Activated T-cell treated with anti-CD3 and anti-CD28 coated beads, Interleukin-2, amount 50 U/mL, for 1 hour (primary cell): Measurements from ENCODE around the gene PHF20.
A peak's percentile ranks its signal among the peaks of the same experiment; 100 is the strongest.
"Not testable (repeated sequence)": the region's sequence is repeated elsewhere in the genome, so short reads cannot be mapped to it uniquely, and the experiment has no call there.

Experiments used
- DNase-seq: peaks from one replicate; pipeline ENCODE4 v3.0.0-alpha.2; 2020

Gene PHF20

DNA sequence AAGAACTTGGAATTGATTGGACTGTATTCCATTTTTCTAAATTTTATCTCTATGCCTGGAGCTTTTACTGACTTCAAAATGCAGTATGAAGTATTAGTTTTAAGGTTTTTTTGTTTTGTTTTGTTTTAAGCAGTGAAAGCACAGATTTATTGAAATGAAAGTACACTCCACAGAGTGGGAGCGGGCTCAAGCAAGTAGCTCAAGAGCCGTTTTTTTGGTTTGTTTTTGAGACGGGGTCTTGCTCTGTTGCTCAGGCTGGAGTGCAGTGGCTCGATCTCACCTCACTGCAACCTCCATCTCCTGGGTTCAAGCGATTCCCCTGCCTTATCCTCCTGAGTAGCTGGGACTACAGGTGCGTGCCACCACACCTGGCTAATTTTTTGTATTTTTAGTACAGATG lies 72.1 kb downstream of the PHF20 start:
- DNase-seq: not testable (repeated sequence)

DNA sequence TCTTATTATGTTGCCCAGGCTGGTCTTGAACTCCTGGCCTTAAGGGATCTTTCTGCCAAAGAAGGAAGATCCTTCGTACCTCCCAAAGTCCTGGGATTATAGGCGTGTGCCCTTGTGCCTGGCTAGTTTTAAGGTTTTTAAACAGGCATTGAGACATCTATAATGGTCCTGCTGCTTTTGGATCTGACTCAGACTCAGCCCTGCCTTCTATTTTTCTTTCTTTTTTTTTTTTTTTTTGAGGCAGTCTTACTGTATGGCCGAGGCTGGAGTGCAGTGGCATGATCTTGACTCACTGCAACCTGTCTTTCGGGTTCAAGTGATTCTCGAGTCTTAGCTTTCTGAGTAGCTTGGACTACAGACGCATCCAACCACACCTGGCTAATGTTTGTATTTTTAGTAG lies 73.7 kb downstream of the PHF20 start:
- no peak for DNase-seq

DNA sequence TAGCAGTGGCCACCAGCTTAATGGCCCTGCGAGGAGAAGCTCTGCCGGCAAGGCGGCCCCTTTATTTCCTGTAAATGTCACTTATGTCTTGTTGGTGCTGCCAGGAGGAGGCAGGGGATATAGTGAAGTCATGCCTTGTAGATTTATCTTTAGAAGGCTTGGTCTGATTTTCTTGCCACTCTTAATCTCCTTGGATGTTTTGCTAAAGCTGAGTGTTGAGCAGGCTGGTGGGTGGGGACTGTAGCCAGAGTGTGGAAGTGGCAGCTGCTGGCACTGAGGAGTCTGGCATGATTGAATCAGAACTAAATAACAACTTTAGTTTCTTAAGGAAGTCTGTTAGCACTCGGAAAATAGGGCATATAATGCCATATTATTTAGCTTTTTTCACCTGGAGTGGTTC lies 77.9 kb downstream of the PHF20 start:
- DNase-seq: no peak

DNA sequence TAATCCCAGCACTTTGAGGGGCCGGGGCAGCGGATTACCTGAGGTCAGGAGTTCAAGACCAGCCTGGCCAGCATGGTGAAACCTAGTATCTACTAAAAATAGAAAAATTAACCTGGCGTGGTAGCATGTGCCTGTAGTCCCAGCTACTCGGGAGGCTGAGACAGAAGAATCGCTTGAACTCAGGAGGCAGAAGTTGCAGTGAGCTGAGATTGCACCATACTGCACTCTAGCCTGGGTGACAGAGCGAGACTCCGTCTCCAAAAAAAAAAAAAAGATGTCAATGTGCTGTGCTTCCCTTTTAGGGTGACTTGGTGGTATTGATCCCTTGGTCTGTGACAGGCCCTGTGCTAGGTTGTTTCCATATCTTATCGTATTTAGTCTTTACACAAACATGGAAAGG lies 79.8 kb downstream of the PHF20 start:
- not testable (repeated sequence) for DNase-seq

DNA sequence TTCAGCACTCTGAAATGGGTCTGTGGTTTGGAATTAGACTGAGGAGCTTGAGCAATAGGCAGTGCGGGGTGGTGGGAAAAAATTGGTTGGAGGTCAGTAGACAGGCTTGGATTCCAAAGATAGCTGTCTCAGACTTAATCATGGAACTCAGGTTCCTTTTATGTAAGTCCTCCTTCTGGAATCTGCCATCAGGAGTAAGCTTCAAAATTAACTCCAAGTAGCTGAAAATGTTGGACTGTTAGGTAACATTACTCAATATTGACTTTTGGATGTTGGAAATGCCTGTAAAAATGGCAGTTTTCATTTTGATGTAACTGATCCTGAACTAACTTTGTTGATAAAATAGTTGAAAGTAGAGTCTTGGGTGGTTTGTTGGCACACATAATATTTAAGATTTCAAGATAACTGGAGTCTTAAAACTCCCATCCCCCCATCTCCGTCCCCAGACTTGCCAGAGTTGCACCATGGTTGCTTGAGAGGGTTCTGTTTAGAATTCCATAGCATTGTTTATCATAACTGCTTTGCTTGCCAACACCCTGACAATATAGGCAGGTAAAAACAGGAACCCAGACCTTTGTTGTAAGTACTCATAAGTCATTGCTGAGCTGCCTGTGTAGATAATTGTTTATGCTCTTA lies 83.0 kb downstream of the PHF20 start:
- DNase-seq: no peak

DNA sequence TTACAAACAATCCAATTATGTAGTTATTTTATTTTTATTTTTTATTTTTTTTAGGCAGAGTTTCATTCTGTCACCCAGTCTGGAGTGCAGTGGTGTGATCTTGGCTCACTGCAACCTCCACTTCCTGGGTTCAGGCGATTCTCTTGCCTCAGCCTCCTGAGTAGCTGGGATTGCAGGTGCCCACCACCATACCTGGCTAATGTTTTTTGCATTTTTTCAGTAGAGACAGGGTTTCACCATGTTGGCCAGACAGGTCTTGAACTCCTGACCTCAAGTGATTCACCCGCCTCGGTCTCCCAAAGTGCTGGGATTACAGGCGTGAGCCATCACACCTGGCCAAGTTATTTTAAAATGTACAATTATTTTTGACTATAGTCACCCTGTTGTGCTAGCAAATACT lies 83.8 kb downstream of the PHF20 start:
- DNase-seq: not testable (repeated sequence)

DNA sequence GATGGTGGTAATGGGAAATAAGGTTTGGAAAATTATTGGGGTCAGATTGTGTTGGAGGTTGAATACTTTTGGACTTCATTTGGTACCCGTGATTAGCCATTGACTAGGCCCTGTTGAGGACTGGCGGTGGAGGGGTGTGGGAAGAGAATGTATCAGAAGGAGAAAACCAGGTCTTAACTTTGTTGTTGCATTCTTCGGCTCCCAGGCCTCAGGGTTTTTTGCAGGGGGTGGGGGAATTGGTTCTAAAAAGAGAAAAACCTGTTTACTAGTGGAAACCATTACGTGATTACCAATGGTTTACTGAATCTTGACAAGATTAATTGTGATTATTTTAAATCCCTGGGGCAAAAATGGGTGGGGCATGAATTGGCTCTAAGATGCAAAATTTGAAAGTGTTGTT lies 85.1 kb downstream of the PHF20 start:
- no peak for DNase-seq

DNA sequence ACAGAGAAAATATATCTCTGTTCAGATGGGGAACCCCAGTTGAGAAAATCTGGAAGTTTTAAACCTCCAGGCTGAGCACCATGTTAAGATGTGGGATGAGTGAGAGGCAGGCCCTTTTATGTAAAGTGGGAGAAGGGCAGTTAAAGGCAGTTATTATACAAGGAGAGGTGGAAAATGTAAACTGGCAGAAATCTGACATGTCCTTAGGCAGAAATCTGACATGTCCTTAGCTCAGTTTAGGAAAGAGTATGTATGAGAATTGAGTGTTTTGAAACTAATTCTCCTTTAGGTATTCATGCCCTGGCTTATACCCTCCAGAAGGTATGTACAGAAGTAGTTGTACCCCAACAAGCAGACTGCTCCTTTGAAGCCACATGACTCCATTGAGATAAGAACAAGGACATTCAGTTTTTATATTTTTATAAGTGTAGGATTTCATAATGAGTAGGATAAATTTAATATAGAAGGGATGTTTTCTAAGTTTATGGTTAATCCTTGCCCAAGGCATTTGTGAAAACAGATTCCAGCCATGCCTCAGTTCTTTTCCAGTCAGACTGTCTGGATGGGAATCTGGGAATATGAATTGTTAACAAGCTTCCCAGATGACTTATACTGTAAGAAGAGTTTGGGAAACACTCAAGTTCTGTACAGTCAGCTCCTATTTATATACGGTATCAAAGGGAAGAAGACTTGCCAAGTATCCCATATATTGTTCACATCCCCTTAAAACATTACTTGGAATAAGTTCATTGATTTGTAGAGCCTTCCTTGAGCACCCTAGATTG lies 94.8 kb downstream of the PHF20 start:
- DNase-seq: no peak

DNA sequence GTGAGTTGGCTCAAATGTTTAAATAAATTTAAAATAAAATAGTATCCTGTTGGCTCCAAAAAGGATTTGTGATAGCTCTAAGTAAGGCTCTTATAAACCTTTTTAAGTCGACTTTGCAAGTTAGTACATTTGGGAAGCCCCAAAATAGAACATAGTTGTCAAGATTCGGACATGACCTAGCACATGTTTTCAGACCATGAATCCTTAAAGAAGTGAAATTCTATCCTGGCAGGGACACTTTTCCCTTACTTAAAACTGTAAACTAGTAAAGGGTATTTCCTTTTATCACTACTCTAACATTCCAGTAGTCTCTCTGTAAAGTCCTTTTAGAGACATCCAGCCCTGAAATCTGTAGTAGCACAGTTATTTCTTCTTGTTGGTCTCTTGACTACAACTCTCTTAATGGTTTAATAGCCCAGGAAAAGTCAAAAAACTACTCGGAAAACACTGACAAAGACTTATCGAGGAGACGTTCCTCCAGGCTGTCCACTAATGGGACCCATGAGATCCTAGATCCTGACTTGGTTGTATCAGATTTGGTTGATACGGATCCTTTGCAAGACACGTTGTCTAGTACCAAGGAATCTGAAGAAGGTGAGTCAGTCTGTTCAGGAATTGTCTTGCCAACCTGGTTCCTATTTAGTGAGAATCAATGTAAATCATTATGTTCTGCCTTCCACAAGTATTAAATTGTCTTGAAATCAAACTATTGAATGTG lies 98.9 kb downstream of the PHF20 start:
- DNase-seq: no peak

DNA sequence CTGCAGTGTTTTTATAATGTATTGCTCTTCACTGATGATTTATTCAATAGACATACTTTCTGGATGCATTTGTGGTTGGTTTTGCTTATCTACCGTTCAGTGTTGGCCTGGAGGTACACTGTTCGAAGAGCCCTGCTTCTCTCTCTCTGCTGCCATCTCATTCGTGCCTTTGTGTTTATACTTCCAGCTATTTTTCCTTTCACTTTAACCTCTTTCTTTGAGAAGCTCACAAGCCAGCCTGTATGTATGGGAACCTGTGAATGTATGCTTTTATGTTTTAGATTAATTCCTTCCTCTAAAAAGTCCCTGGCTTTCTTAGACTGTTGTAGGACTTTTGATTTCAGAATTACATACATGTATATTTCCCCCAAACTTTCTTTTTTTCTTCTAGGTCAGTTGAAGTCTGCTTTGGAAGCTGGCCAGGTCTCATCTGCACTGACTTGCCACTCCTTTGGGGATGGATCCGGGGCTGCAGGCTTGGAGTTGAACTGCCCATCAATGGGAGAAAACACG lies 99.5 kb downstream of the PHF20 start:
- DNase-seq: no peak

DNA sequence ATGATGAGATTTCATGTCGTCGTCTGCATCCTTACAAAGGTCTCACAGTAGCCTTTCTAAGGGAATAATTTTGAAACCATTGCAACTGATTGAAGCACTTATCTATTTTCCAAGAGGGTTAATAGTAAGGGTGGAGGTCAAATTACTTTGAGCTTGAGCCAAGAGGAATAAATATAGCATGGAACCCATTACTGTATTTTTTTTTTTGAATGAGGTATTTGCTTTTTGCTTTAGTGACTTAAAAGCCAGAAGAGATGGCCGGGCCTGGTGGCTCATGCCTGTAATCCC lies 104.2 kb downstream of the PHF20 start:
- DNase-seq: no peak

DNA sequence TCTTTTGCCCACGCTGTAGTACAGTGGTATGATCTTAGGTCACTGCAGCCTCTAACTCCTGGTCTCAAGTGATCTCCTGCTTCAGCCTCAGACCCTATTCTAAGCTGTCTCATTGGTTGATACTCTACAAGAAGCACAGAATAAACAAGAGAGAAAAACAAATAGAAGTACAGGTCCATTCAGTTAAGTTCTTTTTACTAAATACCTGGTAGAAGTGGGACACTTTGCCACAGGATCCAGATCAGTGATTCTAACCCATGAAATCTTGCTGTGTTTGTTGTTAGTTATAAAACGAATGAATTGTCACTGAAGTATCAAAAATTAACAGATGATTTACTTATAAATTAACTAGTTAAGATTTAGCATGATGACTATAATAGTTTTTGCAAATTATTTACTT lies 105.8 kb downstream of the PHF20 start:
- DNase-seq: no peak

DNA sequence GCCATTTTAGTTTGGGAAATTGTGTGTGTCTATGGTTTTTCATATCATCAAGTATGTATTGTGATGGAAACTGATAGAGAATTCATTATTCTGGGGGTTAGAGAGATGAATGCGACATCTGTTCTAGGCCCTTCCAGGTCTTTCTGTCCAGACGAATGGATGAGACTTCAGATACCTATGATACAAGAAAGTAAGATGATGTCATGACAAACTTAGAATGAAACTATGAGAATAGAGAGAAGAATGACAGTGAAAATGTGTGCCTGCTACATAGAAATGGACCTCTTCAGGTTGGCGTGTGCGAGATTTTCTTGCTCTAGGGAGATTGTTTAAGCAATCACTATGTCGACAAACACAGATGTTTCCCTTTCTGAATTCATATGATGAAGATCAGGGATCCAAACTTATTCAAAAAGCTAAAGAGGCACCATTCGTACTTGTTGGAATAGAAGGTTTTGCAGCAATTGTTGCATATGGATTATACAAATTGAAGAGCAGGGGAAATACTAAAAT lies 106.4 kb downstream of the PHF20 start:
- DNase-seq: no peak

DNA sequence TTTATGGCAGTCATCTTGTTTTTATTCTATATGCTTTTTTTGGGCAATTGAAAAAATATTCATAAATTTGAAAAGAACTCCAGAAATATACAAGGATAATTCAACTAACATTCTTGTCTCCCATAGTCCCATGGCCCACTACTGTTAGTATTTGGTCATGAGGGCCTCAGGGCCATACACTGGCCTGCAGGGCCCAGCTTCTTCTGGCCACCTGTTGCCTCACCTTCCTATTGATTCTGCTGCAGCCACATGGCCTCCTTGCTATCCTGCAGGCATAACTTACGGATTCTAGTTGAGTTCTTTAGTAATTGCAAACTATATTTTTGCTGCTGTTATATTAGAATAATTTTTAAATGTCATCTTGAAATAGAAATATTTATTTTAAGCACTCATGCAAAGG lies 109.9 kb downstream of the PHF20 start:
- no peak for DNase-seq

DNA sequence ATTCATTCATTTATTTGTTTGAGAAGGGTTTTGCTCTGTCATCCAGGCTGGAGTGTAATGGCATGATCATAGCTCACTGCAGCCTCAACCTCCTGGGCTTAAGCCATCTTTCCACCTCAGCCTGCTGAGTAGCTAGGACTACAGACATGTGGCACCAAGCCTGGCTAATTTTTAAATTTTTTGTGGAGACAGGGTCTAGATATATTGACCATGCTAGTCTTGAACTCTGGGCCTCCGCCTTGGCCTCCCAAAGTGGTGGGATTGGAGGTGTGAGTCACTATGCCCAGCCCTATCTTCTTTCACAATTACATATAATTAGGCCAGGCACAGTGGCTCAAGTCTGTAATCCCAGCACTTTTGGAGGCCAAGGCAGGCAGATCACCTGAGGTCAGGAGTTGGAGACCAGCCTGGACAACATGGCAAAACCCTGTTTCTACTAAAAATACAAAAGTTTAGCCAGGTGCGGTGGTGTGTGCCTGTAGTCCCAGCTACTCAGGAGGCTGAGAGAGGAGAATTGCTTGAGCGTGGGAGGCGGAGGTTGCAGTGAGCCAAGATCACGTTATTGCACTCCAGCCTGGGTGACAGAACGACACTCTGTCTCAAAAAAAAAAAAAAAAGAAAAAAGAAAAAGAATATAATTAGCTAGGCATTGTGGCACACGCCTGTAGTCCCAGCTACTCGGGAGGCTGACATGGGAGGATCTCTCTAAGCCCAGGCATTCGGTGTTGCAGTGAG lies 110.8 kb downstream of the PHF20 start:
- not testable (repeated sequence) for DNase-seq

DNA sequence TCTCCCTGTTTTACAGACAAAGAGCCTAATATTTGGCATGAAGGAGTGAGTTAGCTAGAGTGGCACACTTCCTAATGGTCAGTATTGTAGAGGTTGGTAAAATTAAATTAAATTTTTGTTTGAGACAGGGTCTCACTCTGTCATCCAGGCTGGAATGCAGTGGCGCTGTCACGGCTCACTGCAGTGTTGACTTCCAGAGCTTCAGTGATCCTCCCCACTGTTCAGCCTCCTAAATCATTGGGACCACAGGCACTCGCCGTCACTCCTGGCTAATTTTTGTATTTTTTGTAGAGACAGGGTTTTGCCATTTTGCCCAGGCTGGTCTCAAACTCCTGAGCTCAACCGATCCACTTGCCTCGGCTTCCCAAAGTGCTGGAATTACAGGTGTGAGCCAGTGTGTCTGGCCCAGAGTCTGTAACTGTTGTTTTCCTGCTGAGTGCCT lies 111.5 kb downstream of the PHF20 start:
- DNase-seq: no peak

DNA sequence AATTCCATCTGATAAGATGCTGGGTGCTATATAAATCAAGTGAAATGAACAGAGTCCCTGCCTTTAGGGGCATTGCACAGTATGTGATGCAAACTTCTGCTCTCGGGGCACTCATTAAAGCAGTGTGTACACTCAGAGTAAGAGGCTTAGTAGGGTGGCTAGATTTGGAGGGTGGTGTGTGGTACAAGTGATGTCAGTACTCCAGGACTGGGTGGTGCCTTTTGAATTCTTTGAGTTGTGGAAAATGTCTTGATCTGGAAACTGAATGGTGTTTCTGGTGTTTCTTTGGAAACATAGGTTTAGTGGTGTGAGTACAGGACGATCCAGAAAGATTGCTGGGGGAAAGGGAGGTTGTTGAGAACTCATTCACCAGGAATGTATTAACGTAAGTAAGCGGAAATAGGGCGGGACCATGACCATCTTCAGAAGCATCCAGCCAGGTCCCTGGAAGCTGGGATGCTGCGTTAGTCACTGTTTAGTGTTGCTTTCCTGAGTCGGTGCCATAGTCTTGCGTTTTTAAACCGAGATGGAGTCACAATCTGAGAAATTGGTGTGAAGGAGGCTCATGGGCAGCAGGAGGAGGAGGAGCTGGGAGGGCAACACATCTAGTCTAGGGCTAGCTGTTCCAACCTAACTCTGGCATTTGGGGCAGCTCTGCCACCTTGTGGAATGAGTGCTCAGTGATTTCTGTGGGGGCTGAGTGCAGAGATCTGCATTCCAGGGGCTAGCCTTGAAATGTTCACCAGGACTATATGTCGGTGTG lies 112.1 kb downstream of the PHF20 start:
- peak; percentile 60 for DNase-seq

DNA sequence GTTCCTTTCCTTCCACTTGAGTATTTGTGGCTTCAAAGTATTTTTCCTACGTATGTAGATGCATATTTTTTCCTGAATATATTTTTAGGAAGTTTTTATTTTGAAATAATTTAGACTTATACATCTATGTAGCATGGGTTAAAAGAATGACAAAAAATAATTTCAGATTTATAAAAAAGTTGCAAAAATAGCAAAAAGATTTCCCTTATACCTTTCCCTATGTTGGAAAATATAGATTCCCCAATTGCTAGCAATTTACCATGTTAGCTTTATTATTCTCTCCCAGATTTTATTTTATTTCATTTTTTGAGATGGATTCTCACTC lies 112.7 kb downstream of the PHF20 start:
- no peak for DNase-seq

DNA sequence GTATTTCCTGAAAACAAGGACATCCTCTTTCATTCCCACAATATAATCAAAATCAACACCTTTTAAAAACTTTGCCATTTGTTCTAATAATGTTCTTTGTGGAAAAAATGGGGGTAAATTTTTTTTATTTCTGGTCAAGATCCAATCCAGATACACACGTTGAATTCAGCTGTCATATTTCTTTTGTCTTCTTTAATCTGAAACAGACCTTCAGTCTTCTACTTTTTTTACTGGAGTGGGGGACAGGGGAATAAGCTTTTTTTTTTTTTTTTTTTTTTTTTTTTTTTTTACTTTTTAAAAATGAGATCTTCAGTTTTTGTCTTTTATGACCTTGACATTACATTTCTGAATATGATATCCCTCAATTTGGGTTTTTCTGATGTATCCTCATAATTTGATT lies 113.4 kb downstream of the PHF20 start:
- no peak for DNase-seq

DNA sequence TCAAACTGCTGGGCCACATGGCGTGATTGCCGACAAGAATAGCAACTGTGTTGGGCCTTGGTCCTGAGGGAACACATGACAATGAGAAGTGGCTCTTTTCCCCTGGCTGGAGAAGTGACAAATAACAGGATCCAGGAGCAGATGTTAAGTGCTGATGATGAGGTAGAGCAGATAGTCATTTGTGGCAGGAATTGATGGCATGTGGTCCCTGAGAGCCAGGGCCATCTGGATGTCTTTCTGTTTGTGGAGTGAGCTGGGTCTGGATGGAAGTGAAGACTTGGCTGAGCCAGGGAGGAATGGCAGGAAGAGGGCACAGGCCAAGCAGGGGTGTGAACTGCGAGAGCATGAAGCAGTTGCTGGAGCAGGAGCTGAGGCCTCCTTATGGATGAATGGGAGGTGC lies 114.7 kb downstream of the PHF20 start:
- DNase-seq: no peak

DNA sequence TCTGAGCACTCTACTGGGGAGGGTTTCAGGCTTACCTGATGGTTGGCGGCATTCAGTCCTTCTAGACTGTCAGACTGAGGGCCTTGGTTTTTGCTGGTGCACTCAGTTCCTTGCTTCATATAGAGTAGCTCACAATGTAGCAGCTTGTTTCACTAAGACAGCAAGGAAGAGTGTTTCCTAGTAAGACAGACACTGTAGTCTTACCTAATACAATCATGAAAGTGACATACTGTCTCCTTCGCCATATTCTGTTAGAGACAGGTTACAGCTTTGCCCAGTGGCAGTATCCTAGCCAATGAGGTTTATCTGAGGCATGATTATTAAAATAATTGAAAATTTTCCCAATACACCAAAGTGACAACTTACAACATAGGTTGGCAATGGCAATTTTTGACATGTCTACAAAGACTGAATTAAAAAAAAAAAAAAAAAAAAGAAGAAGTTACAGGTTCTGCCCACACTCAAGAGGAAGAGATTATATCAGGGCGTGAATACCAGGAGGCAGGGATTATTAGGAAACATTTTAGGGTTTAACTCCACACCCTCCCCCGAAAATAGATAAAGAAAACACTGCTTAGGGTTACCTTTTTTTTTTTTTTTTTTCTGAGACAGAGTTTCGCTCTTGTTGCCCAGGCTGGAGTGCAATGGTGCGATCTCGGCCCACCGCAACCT lies 115.7 kb downstream of the PHF20 start:
- DNase-seq: no peak

DNA sequence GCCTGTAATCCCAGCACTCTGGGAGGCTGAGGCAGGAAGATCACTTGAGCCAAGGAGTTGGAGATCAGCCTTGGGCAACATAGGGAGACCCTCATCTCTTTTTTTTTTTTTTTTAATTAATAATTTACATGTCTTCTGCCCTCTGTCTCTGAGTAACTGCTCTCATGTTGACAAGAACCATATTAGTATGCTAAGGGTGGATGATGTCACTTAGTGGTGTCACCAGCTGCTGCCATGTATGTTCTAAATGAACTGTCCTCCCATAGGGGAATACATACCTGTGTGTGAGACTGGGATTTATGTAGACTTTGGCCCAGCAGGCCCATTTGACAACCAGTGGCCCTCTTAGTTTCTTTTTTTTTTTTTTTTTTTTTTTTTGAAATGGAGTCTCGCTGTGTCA lies 116.8 kb downstream of the PHF20 start:
- DNase-seq: no peak
